HFF-Myc (cell line): ENCODE data around the gene RAPGEF5.

Experiments used
- DNase-seq: peaks from one replicate; pipeline ENCODE4 v3.0.0-alpha.2; 2011; ENCODE audit warnings: low read depth; ENCODE audit errors: extremely low read depth
- H3K4me3 ChIP-seq: replicated peaks from 2 replicates; pipeline ENCODE4 v1.5.1; 2011; ENCODE audit warnings: low read depth, mild to moderate bottlenecking, control low read depth, low read length
- TF ChIP-seq, protein P1 (sequence below): IDR thresholded peaks from 2 replicates; pipeline ENCODE4 v1.5.1; 2012; ENCODE audit warnings: mild to moderate bottlenecking, low read depth, low read length, control low read depth; ENCODE audit errors: missing control alignments

The RAPGEF5 gene

DNA sequence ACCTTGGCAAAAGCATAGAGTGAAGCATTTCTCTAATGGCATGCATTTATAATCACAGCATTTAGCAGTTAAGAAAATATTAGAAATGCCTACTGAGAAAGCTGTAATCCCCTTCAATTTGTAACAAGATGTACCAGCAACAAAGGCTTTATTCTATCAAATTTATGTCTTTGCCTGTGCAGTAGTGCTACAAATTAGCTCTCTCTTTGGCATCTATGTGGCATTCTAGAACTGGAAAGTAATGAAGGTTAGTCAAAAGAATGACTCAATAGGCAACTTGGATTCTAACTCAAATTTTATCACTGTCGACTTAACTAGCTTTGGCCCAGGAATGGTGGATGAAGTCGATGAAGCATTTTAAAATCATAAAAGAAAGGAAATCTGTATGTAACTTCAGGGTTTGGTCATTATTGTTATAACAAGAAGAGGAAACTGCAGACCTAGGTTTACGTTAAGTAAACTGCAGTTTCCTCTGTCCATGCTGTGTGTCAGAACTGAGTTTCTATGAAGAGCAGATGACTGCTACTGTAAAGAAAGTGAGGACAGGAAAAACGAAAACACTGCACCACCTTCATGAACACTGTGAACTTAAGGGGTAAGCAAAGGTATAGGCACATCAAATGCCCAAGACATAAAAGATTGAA lies 140.0 kb downstream of the RAPGEF5 start:
- no peak for DNase-seq
- H3K4me3 ChIP-seq: no peak overlapping the region
- TF ChIP-seq, protein P1, sequence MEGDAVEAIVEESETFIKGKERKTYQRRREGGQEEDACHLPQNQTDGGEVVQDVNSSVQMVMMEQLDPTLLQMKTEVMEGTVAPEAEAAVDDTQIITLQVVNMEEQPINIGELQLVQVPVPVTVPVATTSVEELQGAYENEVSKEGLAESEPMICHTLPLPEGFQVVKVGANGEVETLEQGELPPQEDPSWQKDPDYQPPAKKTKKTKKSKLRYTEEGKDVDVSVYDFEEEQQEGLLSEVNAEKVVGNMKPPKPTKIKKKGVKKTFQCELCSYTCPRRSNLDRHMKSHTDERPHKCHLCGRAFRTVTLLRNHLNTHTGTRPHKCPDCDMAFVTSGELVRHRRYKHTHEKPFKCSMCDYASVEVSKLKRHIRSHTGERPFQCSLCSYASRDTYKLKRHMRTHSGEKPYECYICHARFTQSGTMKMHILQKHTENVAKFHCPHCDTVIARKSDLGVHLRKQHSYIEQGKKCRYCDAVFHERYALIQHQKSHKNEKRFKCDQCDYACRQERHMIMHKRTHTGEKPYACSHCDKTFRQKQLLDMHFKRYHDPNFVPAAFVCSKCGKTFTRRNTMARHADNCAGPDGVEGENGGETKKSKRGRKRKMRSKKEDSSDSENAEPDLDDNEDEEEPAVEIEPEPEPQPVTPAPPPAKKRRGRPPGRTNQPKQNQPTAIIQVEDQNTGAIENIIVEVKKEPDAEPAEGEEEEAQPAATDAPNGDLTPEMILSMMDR: no peak

DNA sequence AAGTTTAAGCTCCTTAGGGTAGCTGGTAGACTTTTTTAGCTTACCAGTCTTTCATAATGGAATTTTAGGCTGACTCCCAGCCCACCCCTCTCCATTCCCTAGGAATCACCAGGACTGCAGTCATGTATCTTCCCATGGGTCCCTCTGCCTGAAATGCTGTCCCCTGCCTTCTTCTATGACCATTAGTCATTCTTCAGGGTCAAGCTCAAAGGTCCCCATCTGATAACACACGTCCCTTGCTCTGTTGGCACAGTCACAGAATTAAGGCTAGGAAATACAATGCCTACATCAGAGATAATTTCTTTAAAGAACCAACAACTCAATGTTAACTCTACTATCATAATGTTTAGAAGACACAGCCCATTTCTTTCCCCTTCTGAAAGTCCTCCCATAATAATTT lies 140.6 kb downstream of the RAPGEF5 start:
- TF ChIP-seq, protein P1: no peak

DNA sequence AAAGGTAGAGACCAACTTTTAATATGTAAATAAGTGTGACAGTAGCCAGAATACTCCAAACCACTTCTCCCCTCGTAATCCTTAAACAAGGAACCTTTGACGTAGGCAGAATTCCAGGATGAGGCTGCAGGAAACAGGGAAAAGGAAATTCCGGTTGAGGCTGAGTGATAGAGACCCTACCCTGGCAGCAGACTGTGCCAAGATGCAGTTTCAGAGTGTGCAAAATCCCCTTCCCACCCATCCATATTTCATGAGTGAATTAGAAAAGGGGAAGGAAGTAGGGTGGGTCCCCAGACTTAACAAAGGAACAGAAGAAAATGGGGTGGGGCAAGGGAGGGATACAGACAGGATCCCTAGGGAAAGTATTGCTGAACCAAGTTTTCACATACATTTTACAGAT lies 143.0 kb downstream of the RAPGEF5 start:
- no peak for DNase-seq
- TF ChIP-seq, protein P1: no peak

More for the DNA sequence above, 140.6 kb downstream of the RAPGEF5 start:
- H3K4me3 ChIP-seq: no peak overlapping the region
- no peak for DNase-seq

DNA sequence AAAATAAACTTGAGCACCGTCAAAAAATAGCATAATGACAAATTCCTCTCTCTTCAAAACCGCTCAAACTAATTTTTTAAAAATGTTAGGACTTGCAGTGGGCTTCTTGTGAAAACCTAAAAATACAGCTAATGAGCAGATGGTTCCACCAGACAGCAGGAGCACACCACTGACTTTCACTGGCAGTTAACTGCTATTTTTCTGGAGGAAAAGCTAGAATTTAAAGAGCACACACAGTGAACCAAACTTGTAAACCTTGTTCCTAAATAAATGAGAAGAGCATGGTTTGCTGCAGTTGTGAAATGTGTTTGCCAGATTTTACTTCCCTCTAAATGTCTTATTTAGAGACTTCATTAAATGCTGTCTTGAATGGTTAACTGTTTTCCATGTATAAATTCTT lies 143.9 kb downstream of the RAPGEF5 start:
- no peak for DNase-seq
- no peak overlapping the region for H3K4me3 ChIP-seq
- TF ChIP-seq, protein P1: no peak

More for the DNA sequence above, 143.0 kb downstream of the RAPGEF5 start:
- H3K4me3 ChIP-seq: no peak overlapping the region

DNA sequence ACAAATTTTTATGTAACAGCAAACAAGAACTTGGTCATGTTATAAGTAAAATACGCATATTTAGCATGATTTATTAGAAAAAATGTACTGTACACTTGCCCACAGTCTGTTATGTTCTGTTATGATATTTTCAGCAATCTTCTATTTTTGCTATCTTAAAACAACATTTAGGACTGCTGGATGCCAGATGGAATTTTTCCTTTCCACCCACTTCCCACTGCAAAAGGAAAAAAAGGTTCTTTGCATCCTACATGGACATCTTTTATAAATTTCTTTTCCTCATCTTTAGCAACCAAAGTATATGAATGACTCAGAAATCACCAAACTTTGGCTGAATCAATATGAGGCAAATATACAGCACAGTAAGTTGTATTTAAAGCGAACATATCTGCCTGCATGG lies 146.0 kb downstream of the RAPGEF5 start:
- no peak for DNase-seq
- no peak overlapping the region for H3K4me3 ChIP-seq
- TF ChIP-seq, protein P1: no peak

DNA sequence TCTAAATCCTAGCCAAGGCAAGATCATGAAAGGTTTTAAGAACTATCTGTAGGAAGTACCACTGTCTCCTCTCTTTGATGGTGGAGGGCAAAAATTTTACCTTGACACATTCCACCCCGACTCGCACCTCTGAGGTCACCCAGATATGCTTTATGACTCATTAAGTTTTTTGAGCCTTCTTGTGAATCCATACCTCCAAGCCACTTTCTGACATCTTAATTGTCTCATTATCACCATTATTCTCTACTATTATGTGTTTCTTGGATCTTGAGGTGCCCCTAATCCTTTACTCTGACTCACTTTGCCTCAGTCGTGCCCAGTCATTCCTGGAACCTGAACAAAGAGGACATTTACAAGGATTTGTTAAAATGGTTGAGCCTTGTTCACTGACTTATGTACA lies 146.6 kb downstream of the RAPGEF5 start:
- DNase-seq: no peak
- H3K4me3 ChIP-seq: no peak overlapping the region
- TF ChIP-seq, protein P1: no peak

DNA sequence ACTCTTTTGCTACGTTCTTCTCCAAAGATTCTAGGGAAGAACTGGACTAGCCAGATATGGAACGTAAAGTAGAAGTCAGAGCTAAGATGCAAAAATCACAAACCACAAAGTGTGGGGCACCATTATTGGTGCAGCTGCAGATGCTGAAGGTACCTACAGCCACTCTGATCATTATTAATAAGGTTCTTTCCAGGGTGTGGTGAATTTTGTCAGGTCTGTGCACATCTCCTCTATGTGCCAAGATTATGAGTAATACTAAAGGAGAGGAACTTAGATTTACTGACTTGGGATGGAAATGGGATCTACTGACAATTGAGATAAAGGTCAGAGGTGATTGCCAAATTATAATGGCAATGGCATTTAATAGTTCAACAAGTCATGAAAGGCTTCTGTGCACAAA lies 148.2 kb downstream of the RAPGEF5 start:
- TF ChIP-seq, protein P1: no peak
- no peak for DNase-seq
- no peak overlapping the region for H3K4me3 ChIP-seq
